Retina (tissue), 1 donor: Measurements from ENCODE around the gene LGI2.
"Not testable (repeated sequence)": the region's sequence is repeated elsewhere in the genome, so short reads cannot be mapped to it uniquely, and the experiment has no call there.

Source experiments
- DNase-seq: peaks from one replicate; pipeline ENCODE4 v3.0.0-alpha.2; 2016

Gene LGI2, protein sequence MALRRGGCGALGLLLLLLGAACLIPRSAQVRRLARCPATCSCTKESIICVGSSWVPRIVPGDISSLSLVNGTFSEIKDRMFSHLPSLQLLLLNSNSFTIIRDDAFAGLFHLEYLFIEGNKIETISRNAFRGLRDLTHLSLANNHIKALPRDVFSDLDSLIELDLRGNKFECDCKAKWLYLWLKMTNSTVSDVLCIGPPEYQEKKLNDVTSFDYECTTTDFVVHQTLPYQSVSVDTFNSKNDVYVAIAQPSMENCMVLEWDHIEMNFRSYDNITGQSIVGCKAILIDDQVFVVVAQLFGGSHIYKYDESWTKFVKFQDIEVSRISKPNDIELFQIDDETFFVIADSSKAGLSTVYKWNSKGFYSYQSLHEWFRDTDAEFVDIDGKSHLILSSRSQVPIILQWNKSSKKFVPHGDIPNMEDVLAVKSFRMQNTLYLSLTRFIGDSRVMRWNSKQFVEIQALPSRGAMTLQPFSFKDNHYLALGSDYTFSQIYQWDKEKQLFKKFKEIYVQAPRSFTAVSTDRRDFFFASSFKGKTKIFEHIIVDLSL

DNA sequence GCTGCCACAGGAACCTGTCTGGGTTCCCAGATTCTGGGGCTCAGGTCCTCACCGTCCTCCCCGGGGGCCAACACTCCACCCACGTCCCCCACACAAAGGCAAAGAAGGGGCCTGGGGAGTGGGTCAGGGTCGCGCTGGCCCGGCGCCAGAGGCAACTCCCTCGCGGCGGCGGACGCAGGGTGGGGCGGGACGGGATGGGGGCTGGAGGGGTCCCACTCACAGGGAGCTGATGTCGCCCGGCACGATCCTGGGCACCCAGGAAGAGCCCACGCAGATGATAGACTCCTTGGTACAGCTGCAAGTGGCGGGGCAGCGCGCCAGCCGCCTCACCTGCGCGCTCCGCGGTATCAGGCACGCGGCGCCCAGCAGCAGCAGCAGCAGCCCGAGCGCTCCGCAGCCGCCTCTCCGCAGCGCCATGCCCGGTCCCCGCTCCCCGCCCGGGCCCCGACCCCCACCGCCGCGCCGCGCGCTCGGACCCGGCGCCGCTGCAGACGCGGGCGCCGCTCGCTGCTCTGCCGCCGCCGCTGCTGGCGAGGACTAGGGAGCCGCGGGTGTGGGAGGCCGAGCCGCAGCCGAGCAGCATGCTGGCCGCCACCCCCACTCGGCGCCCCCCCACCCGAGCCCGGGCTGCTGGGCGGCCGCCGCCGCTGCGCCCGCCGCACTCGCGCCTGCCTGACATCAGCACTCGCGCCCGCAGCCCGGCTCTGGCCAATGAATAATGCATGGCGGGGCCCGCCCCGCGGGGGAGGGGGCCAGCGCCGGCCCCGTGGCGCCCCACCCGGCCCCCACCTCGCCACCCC, at the start of gene LGI2:
TSS of gene LGI2 (minus strand) at position 670 of the 800 bp plus-strand sequence. CDS start at position 417, 253 bp downstream.
- DNase-seq, result peak; percentile 39

DNA sequence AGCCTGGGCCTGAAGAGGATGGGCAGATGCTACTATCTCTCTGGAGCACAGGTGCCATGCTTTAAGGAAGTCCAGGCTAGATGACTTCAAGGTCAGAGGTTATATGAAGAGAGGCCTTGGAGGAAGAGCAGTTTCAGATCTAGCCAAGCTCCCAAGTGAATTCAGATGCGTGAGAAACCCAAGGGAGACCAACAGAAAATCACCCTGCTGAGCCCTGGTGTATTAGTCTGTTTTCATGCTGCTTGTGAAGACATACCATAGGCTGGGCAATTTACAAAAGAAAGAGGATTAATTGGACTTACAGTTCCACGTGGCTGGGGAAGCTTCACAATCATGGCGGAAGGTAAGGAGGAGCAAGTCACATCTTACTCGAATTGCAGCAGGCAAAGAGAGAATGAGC, 47.8 kb upstream of the LGI2 start:
- DNase-seq, result no peak

DNA sequence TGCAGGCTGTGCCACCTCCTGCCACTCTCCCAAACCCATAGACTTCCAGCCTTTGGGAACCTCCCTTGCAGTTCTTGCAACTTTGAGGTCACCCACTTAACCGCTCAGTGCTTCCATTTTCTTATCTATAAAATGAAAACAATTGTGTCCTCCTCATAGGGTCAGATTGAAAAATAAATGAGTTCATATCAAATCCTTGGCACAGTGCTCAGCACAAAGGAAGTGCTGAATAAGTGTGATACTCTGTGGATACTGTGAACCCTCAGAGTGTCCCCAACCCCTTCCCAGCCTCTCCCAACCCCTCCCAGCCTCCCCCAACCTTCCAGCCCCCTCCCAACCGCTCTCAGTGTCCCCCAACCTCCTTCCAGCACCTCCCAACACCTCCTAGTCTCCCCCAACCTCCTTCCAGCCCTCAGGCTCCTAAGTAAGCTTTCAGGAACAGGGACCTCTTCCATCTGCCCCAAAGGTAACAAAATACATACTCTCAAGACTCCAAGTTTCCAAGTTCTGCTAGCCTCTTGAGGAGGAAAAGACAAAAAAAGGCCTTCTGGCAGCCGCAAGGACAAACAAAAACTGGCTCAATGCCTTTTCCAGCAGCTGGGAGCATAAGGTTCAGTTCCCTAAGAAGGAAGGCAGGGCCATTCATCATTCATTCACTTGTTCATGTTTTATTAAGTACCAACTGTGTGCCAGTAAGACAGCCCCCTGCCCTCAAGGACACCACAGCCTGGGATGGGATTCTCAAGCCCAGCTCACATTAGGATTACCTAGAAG, 46.1 kb upstream of the LGI2 start:
- no peak for DNase-seq

DNA sequence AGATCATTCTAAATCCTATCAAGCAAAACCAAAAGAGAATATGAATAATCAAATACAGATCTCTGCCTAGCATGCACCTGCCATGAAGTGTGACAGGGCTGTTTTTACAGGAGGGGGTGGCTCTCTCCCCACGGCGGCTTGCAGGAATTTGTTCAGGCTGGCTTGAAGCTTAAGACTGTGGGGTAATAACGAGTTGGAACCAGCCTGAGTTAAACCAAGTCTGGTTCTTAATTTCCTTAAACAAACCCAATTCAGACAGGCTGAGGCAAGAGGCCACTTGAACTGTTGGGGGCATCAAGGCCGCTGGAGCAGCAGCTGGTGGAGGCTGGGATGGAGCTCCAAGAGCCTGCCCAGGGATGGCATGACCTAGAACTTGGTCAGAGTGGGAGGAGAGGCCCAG, 45.1 kb upstream of the LGI2 start:
- DNase-seq, result peak; percentile 17

DNA sequence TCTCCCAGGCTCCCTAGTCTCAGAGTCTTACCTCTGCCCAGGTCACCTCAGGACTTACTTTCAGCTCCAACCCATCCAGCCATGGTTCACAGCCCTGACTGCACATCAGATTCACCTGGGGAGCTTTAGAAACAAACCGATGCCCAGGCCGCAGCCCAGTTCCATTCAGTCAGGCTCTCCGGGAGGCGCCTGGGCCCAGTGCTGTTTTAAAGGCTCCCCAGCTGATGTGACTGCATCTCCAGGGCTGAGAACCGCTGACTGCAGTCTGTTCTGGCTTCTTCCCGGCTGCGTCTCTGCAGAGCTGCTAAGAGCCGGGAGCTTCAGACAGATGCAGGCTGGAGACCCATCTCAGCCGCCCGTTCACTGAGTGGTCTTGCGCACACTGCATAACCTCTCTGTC, 44.4 kb upstream of the LGI2 start:
- DNase-seq, result peak; percentile 18

DNA sequence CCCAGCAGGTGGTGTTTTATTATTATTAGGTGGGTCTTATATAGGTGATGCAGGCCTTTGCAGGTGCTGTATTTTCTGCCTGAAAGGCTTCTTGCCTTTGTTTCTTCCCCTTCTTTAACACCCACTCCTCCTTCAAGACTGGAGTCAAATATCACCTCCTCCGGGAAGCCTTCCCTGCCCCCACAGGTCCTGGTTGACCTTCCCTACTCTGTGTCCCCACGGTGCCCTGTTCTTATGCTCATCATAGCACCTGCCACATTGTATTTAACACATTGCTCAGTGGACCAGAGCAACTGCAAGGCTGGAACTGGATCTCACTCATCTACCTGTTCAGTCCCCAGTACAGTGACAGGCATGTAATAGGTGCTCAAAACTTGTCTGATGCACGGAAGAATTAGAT, 39.8 kb upstream of the LGI2 start:
- no peak for DNase-seq

DNA sequence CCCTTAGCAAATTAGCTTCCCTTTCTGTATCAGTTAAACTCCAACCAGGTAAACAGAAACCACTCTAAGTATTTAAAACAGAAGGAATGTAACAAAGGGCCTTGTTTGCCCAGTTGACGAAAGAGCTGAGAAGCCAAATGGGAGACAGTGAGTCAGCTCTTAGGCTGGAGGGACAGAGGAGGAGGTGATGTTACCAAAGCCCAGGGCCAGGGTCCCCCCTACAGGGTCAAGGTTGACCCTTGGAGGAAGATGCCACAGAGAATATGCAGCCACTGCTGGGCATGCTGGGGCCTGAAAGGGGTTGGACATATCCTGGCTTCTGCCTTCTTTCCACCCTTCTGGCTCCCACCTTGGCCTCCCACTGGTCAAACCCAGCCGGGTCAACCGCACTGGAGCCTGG, 38.3 kb upstream of the LGI2 start:
- no peak for DNase-seq

DNA sequence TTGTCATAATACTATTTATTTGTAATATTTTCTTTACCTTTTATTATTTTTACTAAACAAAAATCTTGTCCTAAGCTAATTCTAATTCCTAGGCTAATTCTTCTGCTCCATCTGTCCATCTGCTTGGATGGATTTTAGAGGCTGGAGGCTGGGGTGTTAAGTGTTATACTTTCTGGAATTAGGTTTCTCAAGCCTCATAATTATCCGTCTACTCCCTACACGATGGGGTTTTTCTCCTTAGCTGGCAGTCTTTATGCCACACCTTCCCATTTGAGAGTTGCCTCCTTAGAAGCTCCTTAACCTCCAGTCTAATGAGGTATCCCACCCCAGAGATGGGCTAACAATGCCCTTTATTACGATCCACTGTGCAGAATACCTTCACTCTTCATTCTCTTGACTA, 37.6 kb upstream of the LGI2 start:
- no peak for DNase-seq

DNA sequence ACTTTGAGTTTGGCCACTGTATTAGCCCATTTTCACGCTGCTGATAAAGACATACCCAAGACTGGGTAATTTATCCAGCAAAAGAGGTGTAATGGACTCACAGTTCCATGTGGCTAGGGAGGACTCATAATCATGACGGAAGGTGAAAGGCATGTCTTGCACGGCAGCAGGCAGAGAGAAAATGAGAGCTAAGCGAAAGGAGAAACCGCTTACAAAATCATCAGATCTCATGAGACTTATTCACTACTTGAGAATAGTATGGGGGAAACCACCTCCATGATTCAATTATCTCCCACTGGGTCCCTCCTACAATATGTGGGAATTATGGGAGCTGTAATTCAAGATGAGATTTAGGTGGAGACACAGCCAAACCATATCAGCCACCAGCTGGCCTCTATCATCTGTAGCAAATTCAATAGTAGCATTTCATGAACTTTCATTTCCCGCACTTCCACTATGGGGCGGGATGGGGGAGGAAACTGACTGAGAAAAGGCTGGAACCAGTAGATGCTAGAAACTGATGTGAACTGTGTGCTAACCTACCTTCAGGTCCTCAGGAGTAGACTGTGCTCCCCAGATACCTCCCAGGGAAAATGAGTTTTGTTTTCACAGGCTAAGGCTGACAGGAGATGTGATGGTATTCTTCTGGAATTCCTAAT, 35.3 kb upstream of the LGI2 start:
- DNase-seq, result no peak

DNA sequence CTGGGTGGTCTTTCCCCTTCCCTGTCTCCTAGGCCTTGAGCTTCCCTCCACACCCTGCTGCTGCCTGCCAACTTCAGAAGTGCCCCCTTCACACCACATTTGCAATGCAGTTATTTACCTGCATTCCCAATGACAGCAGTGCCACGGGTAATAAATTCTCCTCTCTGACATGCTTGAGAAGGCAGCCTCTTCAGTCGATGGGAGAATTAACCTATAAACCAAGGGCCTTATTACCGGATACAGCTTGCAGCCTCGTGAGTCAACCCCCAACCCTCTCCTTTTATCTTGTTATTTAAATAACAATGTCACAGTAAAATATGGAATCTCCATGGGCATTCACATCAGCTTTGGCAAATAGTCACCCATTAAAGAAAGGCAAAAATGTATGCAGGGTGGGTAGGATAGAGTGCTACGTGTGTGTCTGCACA, 34.7 kb upstream of the LGI2 start:
- DNase-seq, result no peak

DNA sequence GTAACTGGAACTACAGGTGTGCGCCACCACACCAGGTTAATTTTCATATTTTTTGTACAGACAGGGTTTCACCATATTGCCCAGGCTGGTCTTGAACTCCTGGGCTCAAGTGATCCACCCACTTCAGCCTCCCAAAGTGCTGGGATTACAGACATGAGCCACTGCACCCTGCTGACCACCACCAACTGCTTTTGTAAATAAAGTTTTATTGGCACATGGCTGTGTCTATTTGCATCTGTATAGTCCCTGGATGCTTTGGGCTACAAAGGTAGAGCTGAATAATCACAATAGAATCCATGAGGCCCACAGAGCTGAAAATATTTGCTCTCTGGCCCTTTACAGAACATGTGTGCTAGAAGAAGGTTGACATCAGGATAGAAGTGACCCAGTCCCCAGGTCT, 33.7 kb upstream of the LGI2 start:
- not testable (repeated sequence) for DNase-seq

DNA sequence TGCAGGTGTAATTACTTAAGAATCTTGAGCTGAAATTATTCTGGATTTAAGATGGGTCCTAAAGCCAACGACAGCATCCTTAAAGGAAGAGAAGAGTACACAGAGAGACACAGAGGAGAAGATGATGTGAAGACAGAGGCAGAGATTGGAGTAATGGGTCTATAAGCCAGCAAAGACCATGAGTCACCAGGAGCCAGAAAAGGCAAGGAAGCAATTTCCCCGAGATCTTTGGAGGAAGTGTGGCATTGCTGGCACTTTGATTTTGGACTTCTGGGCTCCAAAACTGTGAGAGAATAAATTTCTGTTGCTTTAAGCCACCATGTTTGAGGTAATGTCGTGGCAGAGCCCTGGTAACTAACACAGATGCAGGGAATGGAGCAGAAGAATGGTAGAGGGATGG, 32.4 kb upstream of the LGI2 start:
- no peak for DNase-seq

DNA sequence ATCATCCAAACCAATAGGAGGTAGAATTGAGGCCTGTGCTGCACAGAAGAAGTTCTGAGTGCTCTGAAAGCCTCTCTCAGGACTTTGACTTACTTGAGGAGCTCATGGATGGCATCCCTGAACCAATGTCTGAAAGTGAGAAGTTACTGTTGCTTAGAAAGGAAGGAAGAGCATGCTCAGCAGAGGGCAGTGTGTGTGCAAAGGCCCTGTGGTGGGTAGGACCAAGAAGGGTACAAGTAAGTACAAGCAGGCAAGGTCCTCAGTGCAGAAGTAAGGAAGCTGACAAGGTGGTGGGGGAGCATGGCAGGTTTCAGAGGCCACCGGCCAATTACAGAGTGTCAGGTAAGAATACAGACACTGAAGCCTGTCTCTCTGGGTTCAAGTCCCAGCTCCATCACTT, 31.4 kb upstream of the LGI2 start:
- DNase-seq, result no peak

DNA sequence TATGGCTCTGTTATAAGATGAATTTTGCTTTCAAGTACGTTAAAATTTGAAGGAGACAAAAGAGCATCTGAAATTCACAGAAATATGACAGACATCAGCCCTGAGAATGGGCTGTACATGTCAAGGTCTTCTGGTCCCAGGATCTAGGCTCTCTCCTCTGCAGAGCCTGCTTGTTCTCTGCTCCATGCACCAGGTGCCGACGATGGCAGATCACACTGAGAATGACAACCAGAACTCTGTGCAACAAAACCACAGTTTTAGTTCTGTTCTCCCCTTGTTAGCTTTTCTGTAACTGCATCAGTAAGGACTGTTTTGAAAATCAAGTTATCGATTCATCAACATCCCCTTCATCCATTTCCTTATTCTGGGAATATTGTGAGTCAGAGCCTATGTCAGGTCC, 30.9 kb upstream of the LGI2 start:
- DNase-seq, result no peak

DNA sequence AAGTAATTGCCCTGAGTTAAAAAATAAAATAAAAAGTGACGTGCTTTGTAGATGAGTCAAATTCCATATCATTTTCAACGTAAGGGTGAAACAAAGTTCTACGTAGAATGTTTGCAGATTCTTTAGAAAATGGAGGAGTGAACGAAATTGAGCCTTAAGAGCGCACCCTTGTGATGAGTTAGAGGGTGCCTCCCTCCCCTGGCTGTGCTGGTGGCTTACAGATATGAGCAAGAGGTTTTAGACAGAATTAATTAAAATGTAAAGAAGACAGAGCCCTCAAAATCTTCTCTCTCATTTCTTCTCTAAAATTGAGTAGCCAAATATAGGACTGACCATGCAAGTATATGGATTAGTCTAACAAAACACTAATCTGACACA, 30.2 kb upstream of the LGI2 start:
- no peak for DNase-seq

DNA sequence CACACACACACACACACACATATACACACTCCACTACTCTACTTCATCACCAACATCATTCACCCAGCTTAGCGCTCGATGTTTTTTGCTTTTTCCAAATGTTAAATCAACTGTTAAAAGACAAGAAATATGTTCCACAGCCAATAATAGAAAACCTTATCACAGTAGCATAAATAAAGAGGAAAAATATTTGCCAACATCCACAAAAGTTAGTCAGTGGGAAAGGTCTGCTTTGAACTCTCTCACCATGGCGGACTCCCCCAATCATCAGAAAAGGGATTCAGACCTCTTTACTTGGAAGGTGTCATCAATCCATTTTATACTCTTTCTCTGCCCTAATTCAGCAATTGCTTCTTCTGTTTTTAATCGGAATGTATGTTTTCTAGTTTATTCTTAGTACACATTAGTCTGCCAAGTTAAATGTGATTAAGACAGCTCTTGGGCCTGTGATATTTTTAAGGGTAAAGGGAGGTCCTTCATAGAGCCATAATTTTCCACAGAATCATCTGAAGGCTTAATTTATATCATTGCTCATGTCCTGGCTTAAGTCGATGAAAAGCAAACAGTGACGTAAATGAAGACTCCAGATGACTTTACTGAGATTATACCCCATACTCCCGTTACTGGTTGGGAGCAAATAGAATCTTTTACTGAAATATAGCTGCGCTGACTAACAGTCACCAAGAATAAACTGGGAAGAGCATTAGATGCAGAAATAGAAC, 29.7 kb upstream of the LGI2 start:
- DNase-seq, result no peak

DNA sequence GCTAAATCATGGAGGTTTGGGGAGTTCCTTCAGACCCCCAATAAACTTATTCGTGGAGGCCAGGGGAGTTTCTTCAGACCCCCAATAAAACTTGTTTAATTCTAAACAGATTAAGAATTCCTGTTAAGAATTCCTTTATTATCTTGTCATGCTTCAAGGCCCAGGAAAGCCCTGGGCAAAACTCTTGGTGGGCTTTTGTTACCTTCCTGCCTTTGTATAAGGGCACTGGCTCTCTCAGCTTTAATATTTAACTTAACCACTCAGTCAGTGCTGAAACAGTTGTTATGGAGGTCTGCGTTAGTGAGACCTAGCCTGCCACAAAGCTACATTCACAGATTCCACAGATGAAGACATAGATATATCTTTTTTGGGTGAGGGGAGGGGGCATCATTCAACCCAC, 29.0 kb upstream of the LGI2 start:
- no peak for DNase-seq

DNA sequence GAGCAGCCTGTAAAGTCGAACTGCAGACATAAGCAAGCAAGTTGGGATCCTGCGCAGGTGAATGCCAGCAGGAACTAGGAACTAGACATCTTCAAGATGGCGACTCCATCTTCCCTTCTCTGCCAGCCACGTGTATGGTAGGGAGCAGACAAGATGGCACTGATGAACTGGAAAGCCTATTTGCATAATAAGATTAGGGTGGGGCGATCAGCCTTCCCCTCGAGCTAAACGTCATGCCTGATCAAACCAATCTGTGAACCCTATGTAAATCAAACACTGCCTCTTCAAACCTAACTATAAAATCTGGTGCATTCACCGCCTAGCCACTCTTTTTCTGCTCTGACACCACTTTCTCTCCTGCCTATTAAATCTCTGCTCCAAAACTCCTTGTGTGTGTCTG, 28.1 kb upstream of the LGI2 start:
- DNase-seq, result no peak

DNA sequence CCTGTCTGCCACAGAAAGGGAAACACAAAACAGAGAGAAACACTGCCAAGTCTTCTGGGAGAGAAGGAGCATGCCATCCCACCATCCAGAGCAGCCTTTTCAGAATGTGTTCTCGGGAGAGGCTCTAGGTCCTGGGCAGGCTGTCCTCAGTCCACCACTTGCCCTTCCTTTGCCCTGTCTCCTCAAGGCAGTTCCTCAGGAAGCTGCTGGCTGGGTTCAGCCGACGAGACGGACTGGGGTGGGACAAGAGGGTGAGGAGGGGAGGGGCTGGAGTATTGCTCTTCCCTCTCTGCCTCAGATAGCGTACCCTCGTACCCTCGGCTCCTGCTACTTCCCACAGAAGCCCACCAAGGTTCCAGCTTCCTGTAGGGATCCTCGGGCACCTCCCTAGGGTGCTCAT, 26.6 kb upstream of the LGI2 start:
- no peak for DNase-seq

DNA sequence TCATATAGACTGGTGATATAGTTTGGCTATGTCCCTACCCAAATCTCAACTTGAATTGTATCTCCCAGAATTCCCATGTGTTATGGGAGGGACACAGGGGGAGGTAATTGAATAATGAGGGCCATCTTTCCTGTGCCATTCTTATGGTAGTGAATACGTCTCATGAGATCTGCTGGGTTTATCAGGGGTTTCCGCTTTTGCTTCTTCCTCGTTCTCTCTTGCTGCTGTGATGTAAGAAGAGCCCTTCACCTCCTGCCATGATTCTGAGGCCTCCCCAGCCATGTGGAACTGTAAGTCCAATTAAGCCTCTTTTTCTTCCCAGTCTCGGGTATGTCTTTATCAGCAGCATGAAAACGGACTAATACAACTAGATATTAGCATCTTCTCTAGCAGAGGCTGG, 21.3 kb upstream of the LGI2 start:
- not testable (repeated sequence) for DNase-seq

DNA sequence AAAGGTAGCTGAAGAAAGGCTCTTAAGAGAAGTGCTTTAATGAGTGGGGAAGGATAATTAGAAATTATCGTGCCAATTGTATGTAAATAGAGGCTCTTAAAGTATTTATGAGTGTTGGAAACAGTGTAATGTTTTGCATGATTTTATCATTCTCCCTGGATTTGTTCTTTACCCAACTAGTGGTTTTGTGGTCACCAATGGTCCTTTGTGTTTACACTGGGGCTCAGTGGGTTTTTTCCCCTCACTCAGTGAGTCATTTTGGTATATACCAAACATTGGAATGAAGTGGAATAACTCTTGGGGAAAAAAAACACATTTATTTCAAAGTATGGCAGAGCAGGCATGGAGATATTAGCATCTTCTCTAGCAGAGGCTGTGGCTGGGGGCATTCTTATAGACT, 20.8 kb upstream of the LGI2 start:
- no peak for DNase-seq
